GM12891 (cell line): ENCODE results near the gene SMIM23.

Experiments used
- DNase-seq: peaks from one replicate; pipeline ENCODE4 v3.0.0; 2011; ENCODE audit warnings: low spot score; ENCODE audit not compliant: insufficient read length
- FAIRE-seq: peaks from 2 replicates; lab custom pipeline; 2011; peaks lifted over from hg19 to GRCh38; lab: Jason Lieb, UNC
- PAX5 ChIP-seq: IDR thresholded peaks from 2 replicates; pipeline ENCODE4 v1.6.1; 2011; ENCODE audit warnings: low read length, moderate library complexity, mild to moderate bottlenecking; ENCODE audit not compliant: insufficient read depth, severe bottlenecking
- POLR2A ChIP-seq: IDR thresholded peaks from 2 replicates; pipeline ENCODE4 v1.6.1; 2011; ENCODE audit warnings: low read depth, low read length, control low read depth
- POLR2AphosphoS5 ChIP-seq: IDR thresholded peaks from 2 replicates; pipeline ENCODE4 v1.6.1; 2011; ENCODE audit warnings: low read depth, low read length, control low read depth
- POU2F2 ChIP-seq: IDR thresholded peaks from 2 replicates; pipeline ENCODE4 v1.6.1; 2011; ENCODE audit warnings: low read depth, mild to moderate bottlenecking, control low read depth, low read length, moderate library complexity
- SPI1 ChIP-seq: IDR thresholded peaks from 2 replicates; pipeline ENCODE4 v1.6.1; 2011; ENCODE audit warnings: low read depth, low read length, control low read depth
- TAF1 ChIP-seq: IDR thresholded peaks from 2 replicates; pipeline ENCODE4 v1.6.1; 2011; ENCODE audit warnings: low read depth, low read length, control low read depth

Gene SMIM23

GRCh38 chr5:171748720-171749119 is 36.9 kb upstream of the SMIM23 start:
- DNase-seq: no peak
- no peak for FAIRE-seq
- TF ChIP-seq POLR2AphosphoS5 (no peak), PAX5 (no peak), TAF1 (no peak), POLR2A (no peak), POU2F2 (no peak), SPI1 (no peak)

- TF ChIP-seq POLR2A (no peak), POU2F2 (no peak), POLR2AphosphoS5 (no peak), SPI1 (no peak), PAX5 (no peak), TAF1 (no peak)
Observed at GRCh38 chr5:171749365-171749764, 36.3 kb upstream of the SMIM23 start.

GRCh38 chr5:171750311-171750788 is 35.3 kb upstream of the SMIM23 start:
- TF ChIP-seq PAX5 (no peak), TAF1 (no peak), POLR2A (no peak), SPI1 (no peak)
- no peak for DNase-seq
- no peak for FAIRE-seq

More at GRCh38 chr5:171749365-171749764, 36.3 kb upstream of the SMIM23 start:
- FAIRE-seq (no peak), DNase-seq (no peak)

GRCh38 chr5:171755354-171755821 is 30.2 kb upstream of the SMIM23 start:
- FAIRE-seq: no peak
- TF ChIP-seq SPI1 (no peak), PAX5 (no peak), TAF1 (no peak), POU2F2 (no peak), POLR2AphosphoS5 (no peak), POLR2A (no peak)
- no peak for DNase-seq

GRCh38 chr5:171757853-171758535 is 27.6 kb upstream of the SMIM23 start:
- FAIRE-seq: no peak

GRCh38 chr5:171759777-171760176 is 25.8 kb upstream of the SMIM23 start:
- no peak for DNase-seq
- no peak for FAIRE-seq
- TF ChIP-seq SPI1 (no peak), POLR2AphosphoS5 (no peak), POU2F2 (no peak), TAF1 (no peak), PAX5 (no peak), POLR2A (no peak)

More at GRCh38 chr5:171757853-171758535, 27.6 kb upstream of the SMIM23 start:
- no peak for DNase-seq
- no peak for TF ChIP-seq PAX5
- no peak for TF ChIP-seq POLR2AphosphoS5
- no peak for TF ChIP-seq SPI1
- TF ChIP-seq POU2F2: no peak
- no peak for TF ChIP-seq POLR2A
- TF ChIP-seq TAF1: no peak

- FAIRE-seq (no peak), DNase-seq (no peak)
- no peak for TF ChIP-seq POLR2AphosphoS5
- no peak for TF ChIP-seq SPI1
- no peak for TF ChIP-seq TAF1
- TF ChIP-seq PAX5: no peak
- no peak for TF ChIP-seq POLR2A
- no peak for TF ChIP-seq POU2F2
Observed at GRCh38 chr5:171762021-171762608, 23.5 kb upstream of the SMIM23 start.

- DNase-seq (no peak), FAIRE-seq (no peak)
- TF ChIP-seq POLR2A: no peak
- no peak for TF ChIP-seq TAF1
Observed at GRCh38 chr5:171762903-171763302, 22.7 kb upstream of the SMIM23 start.

- no peak for TF ChIP-seq SPI1
- no peak for TF ChIP-seq POLR2A
- TF ChIP-seq PAX5: no peak
- TF ChIP-seq POU2F2: no peak
- no peak for TF ChIP-seq TAF1
- no peak for TF ChIP-seq POLR2AphosphoS5
- DNase-seq (no peak), FAIRE-seq (no peak)
Observed at GRCh38 chr5:171764265-171764664, 21.4 kb upstream of the SMIM23 start.
